ENCODE measurements around the gene OR2B3. TPM values are rescaled to one million over a fixed set of nuclear protein-coding genes. Genes with fewer than 3 reads are reported as not detected.

The OR2B3 gene
- total and polyA plus RNA-seq, 4 donors: not detected

DNA sequence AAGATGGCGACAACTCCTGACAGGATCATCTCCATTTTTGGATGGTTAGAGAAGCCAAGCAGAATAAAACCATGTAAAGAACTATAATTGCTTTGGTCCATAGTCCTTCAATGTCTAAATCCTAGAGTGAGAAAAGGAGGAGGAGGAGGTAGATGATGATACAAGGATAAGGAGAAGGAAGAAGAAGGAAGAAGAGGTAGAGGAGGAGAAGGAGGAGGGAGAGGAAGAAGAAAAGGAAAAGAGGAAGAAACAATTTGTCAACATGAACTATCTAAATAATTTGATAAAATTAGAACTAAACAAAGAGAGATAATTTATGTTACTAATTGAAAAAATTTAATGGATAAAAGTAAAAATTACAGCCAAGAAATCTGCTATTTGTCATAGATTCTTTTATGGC, 42.0 kb downstream of the OR2B3 start, which contains the start of gene OR2W1:
OR2W1 (minus strand) TSS at position 101 of the 400 bp plus-strand sequence; CDS start at position 101, 0 bp downstream.
- WGBS: 65% methylated on average over 1 of the region's 1 CpG
- Histone ChIP-seq H3K27me3 (ENCODE audit: control insufficient read depth in 4 of 4, insufficient read depth in 4 of 4, low read length in 3 of 4) (peaks cover 0 to 11% (median 2%) of the 10 kb centered on the region in 4 donors), H3K9me3 (ENCODE audit: control insufficient read depth in 4 of 4, low read length in 3 of 4) (peaks cover 0 to 7% (median 0%) of the 10 kb centered on the region in 4 donors), H3K27ac (ENCODE audit: low read depth in 1 of 2, low read length in 2 of 2) (no peak within 1 kb of the TSS), H3K9ac (ENCODE audit: low read depth in 1 of 2, low read length in 2 of 2) (no peak within 1 kb of the TSS), H3K4me3 (ENCODE audit: low read depth in 1 of 3, low read length in 3 of 3) (no peak within 1 kb of the TSS), H3K36me3 (ENCODE audit: control insufficient read depth in 4 of 4, insufficient read depth in 3 of 4, low read depth in 1 of 4, low read length in 3 of 4) (no peaks in the 10 kb centered on the region), H3K4me1 (ENCODE audit: control insufficient read depth in 4 of 4, insufficient read depth in 4 of 4, low read length in 3 of 4) (no peaks in the 10 kb centered on the region)
- DNase-seq (ENCODE audit: low spot score): no peak
- TF ChIP-seq YY1 (IDR thresholded peaks at IDR 0.05) (no peak), HNF4A (conservative IDR thresholded peaks at IDR 0.05) (no peak), CTCF (IDR thresholded peaks at IDR 0.05; ENCODE audit: low read depth, low read length, missing input control) (no peak), RXRA (IDR thresholded peaks at IDR 0.05) (no peak), ZBTB33 (IDR thresholded peaks at IDR 0.05) (no peak), MAX (IDR thresholded peaks at IDR 0.05) (no peak), JUND (IDR thresholded peaks at IDR 0.05) (no peak), TAF1 (conservative IDR thresholded peaks at IDR 0.05) (no peak), FOXA2 (IDR thresholded peaks at IDR 0.05) (no peak)
- TF ChIP-seq, protein P1, sequence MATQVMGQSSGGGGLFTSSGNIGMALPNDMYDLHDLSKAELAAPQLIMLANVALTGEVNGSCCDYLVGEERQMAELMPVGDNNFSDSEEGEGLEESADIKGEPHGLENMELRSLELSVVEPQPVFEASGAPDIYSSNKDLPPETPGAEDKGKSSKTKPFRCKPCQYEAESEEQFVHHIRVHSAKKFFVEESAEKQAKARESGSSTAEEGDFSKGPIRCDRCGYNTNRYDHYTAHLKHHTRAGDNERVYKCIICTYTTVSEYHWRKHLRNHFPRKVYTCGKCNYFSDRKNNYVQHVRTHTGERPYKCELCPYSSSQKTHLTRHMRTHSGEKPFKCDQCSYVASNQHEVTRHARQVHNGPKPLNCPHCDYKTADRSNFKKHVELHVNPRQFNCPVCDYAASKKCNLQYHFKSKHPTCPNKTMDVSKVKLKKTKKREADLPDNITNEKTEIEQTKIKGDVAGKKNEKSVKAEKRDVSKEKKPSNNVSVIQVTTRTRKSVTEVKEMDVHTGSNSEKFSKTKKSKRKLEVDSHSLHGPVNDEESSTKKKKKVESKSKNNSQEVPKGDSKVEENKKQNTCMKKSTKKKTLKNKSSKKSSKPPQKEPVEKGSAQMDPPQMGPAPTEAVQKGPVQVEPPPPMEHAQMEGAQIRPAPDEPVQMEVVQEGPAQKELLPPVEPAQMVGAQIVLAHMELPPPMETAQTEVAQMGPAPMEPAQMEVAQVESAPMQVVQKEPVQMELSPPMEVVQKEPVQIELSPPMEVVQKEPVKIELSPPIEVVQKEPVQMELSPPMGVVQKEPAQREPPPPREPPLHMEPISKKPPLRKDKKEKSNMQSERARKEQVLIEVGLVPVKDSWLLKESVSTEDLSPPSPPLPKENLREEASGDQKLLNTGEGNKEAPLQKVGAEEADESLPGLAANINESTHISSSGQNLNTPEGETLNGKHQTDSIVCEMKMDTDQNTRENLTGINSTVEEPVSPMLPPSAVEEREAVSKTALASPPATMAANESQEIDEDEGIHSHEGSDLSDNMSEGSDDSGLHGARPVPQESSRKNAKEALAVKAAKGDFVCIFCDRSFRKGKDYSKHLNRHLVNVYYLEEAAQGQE (IDR thresholded peaks at IDR 0.05): no peak

Other genes with a start within 250 kb of the OR2B3 start
- 10 to 100 TPM; 27.3 to 63.3 TPM for gene TRIM27, start 163.3 kb downstream of the OR2B3 start, total RNA-seq
- 10 to 100 TPM; 19.6 to 37.7 TPM for gene TRIM27, start 163.3 kb downstream of the OR2B3 start, polyA plus RNA-seq
- gene ZNF311, start 82.0 kb downstream of the OR2B3 start, total RNA-seq: 1 to 10 TPM in 1 of 2 donors, under 1 TPM in 1; 0.42 to 1.1 TPM
- under 1 TPM; 0.19 to 0.31 TPM for gene ZNF311, start 82.0 kb downstream of the OR2B3 start, polyA plus RNA-seq
- not detected for gene OR2W1, start 42.1 kb downstream of the OR2B3 start, total RNA-seq
- gene OR2W1, start 42.1 kb downstream of the OR2B3 start, polyA plus RNA-seq: not detected
- gene OR2J1, start 12.2 kb upstream of the OR2B3 start, total RNA-seq: not detected
- not detected for gene OR2J1, start 12.2 kb upstream of the OR2B3 start, polyA plus RNA-seq
- under 1 TPM in 1 of 2 donors, not detected in 1; 0.14 TPM for gene OR2J3, start 20.7 kb upstream of the OR2B3 start, total RNA-seq
- gene OR2J3, start 20.7 kb upstream of the OR2B3 start, polyA plus RNA-seq: not detected
- gene OR2J2, start 83.6 kb upstream of the OR2B3 start, total RNA-seq: not detected
- gene OR2J2, start 83.6 kb upstream of the OR2B3 start, polyA plus RNA-seq: not detected
- not detected for gene OR14J1, start 214.4 kb upstream of the OR2B3 start, total RNA-seq
- gene OR14J1, start 214.4 kb upstream of the OR2B3 start, polyA plus RNA-seq: not detected

All from liver (tissue), 9 donors.